CD4-positive, alpha-beta T cell (primary cell): ENCODE results near the gene PPIP5K1. TPM values are rescaled to one million over a fixed set of nuclear protein-coding genes. Genes with fewer than 3 reads are reported as not detected.

ENCODE experiments used
- ATAC-seq: fragments of 200-7000 bp; cut with Tn5 transposase; one replicate; pipeline ENCODE4 v1.10.0; 2022; ENCODE audit warnings: mild to moderate bottlenecking; ENCODE audit not compliant: poor library complexity
- CTCF ChIA-PET: fragments of 350-600 bp; sonication (Branson Sonifier 250); formaldehyde crosslinking; loops from one replicate; lab custom pipeline; 2021; ENCODE audit warnings: antibody characterized with exemption, inconsistent platforms; lab: Charles Lee
- POLR2A ChIA-PET: fragments of 350-600 bp; sonication (Branson Sonifier 250); formaldehyde crosslinking; loops from one replicate; lab custom pipeline; 2021; ENCODE audit warnings: antibody characterized with exemption, inconsistent platforms; lab: Charles Lee
- DNase-seq, 14 experiments: peaks; one replicate each; pipeline ENCODE4 v3.0.0-alpha.2; 2013 to 2020; ENCODE audit warnings: mixed read lengths in 2 of 14
- H3K27ac ChIP-seq, 2 donors: one replicate each; pipeline versions ENCODE4 v1.5.1 to v1.7.0; 2013; ENCODE audit warnings: low read length in 2 of 2, low read depth in 1 of 2, mild to moderate bottlenecking in 1 of 2
- H3K27me3 ChIP-seq, 2 experiments: 1 replicate in 1 of 2; 2 replicates in 1 of 2; pipeline versions ENCODE4 v1.6.1 to v1.7.0; 2013; ENCODE audit warnings: low read length in 2 of 2, control low read depth in 1 of 2, mild to moderate bottlenecking in 1 of 2, moderate library complexity in 1 of 2; ENCODE audit not compliant: insufficient read depth in 2 of 2, control insufficient read depth in 1 of 2
- H3K36me3 ChIP-seq: one replicate; pipeline ENCODE4 v1.6.1; 2013; ENCODE audit warnings: low read length, control low read depth; ENCODE audit not compliant: insufficient read depth
- H3K4me1 ChIP-seq: one replicate; pipeline ENCODE4 v1.6.1; 2013; ENCODE audit warnings: low read length, control low read depth; ENCODE audit not compliant: insufficient read depth
- H3K4me3 ChIP-seq: one replicate; pipeline ENCODE4 v1.5.1; 2013; ENCODE audit warnings: mild to moderate bottlenecking, low read length, moderate library complexity
- H3K9me3 ChIP-seq, 2 experiments: 1 replicate in 1 of 2; 2 replicates in 1 of 2; pipeline versions ENCODE4 v1.6.1 to v1.7.0; 2013; ENCODE audit warnings: low read length in 2 of 2, mild to moderate bottlenecking in 2 of 2, control low read depth in 1 of 2, moderate library complexity in 1 of 2; ENCODE audit not compliant: control insufficient read depth in 1 of 2, insufficient read depth in 1 of 2
- H3K27ac Mint-ChIP-seq: one replicate; pipeline ENCODE4 v1.8.0; 2020; ENCODE audit warnings: mixed read lengths
- H3K27me3 Mint-ChIP-seq: one replicate; pipeline ENCODE4 v1.8.0; 2021; ENCODE audit warnings: mixed read lengths
- H3K36me3 Mint-ChIP-seq: one replicate; pipeline ENCODE4 v1.8.0; 2021; ENCODE audit warnings: low read depth, mixed read lengths
- H3K4me1 Mint-ChIP-seq: one replicate; pipeline ENCODE4 v1.8.0; 2021; ENCODE audit warnings: low read depth, mixed read lengths
- H3K4me3 Mint-ChIP-seq: one replicate; pipeline ENCODE4 v1.8.0; 2020; ENCODE audit warnings: mild to moderate bottlenecking, mixed read lengths
- H3K9me3 Mint-ChIP-seq: one replicate; pipeline ENCODE4 v1.8.0; 2020; ENCODE audit warnings: mixed read lengths
- intact Hi-C, 2 experiments: fragments of 100-400 bp; cut with DNase I in 1 of 2; cut with micrococcal nuclease in 1 of 2; formaldehyde crosslinking; loops; one replicate each; pipeline versions ENCODE4 v1.15.1 to v1.9.0; 2023 to 2025; cut with DNase I, micrococcal nuclease
- total RNA-seq, 174 experiments: library from RNA in 2 of 174; stranded (reverse) in 2 of 174; gene quantifications; one replicate each; pipeline ENCODE4 v1.2.3 and lab custom pipeline; 2021 to 2026
- TF ChIP-seq, protein P1 (sequence below): fragments of 200-600 bp; IDR thresholded peaks from one replicate; pipeline ENCODE4 v1.8.0; 2022; ENCODE audit warnings: antibody characterized with exemption, mild to moderate bottlenecking

The PPIP5K1 gene
- total RNA-seq, 2 experiments from 2014 or later: 16.9 to 23.8 TPM

DNA sequence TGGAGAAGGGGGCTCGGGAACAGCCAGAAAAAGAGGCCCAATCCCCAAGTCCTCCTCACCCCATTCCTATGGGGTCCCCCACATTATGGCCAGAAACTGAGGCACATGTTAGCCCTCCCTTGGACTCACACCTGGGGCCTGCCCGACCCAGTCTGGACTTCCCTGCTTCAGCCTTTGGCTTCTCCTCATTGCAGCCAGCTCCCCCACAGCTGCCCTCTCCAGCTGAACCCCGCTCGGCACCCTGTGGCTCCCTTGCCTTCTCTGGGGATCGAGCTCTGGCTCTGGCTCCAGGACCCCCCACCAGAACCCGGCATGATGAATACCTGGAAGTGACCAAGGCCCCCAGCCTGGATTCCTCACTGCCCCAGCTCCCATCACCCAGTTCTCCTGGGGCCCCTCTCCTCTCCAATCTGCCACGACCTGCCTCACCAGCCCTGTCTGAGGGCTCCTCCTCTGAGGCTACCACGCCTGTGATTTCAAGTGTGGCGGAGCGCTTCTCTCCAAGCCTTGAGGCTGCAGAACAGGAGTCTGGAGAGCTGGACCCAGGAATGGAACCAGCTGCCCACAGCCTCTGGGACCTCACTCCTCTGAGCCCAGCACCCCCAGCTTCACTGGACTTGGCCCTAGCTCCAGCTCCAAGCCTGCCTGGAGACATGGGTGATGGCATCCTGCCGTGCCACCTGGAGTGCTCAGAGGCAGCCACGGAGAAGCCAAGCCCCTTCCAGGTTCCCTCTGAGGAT, 62.0 kb downstream of the PPIP5K1 start:
- Histone ChIP-seq H3K36me3 (no peaks in the 10 kb centered on the region), H3K27ac (no peak overlapping the region), H3K4me3 (no peak overlapping the region), H3K4me1 (peaks cover 8% of the 10 kb centered on the region), H3K27me3 (no peaks in the 10 kb centered on the region), H3K9me3 (no peaks in the 10 kb centered on the region)
- no peaks in the 10 kb centered on the region for H3K27me3 Mint-ChIP-seq
- no peak overlapping the region for H3K4me3 Mint-ChIP-seq
- ATAC-seq: no peak
- ChIA-PET CTCF (interaction anchor here (1.0 kb wide), 1 partner anchor 17 kb away, joined by 3 read pairs; no protein-coding TSS in a partner anchor), POLR2A (no interaction called here)
- TF ChIP-seq, protein P1, sequence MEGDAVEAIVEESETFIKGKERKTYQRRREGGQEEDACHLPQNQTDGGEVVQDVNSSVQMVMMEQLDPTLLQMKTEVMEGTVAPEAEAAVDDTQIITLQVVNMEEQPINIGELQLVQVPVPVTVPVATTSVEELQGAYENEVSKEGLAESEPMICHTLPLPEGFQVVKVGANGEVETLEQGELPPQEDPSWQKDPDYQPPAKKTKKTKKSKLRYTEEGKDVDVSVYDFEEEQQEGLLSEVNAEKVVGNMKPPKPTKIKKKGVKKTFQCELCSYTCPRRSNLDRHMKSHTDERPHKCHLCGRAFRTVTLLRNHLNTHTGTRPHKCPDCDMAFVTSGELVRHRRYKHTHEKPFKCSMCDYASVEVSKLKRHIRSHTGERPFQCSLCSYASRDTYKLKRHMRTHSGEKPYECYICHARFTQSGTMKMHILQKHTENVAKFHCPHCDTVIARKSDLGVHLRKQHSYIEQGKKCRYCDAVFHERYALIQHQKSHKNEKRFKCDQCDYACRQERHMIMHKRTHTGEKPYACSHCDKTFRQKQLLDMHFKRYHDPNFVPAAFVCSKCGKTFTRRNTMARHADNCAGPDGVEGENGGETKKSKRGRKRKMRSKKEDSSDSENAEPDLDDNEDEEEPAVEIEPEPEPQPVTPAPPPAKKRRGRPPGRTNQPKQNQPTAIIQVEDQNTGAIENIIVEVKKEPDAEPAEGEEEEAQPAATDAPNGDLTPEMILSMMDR: no peak
- H3K9me3 Mint-ChIP-seq: no peaks in the 10 kb centered on the region
- intact Hi-C loops: no loop called here
- H3K27ac Mint-ChIP-seq: no peak overlapping the region
- no peaks in the 10 kb centered on the region for H3K36me3 Mint-ChIP-seq
- peaks cover 9% of the 10 kb centered on the region for H3K4me1 Mint-ChIP-seq
- DNase-seq: no peak

DNA sequence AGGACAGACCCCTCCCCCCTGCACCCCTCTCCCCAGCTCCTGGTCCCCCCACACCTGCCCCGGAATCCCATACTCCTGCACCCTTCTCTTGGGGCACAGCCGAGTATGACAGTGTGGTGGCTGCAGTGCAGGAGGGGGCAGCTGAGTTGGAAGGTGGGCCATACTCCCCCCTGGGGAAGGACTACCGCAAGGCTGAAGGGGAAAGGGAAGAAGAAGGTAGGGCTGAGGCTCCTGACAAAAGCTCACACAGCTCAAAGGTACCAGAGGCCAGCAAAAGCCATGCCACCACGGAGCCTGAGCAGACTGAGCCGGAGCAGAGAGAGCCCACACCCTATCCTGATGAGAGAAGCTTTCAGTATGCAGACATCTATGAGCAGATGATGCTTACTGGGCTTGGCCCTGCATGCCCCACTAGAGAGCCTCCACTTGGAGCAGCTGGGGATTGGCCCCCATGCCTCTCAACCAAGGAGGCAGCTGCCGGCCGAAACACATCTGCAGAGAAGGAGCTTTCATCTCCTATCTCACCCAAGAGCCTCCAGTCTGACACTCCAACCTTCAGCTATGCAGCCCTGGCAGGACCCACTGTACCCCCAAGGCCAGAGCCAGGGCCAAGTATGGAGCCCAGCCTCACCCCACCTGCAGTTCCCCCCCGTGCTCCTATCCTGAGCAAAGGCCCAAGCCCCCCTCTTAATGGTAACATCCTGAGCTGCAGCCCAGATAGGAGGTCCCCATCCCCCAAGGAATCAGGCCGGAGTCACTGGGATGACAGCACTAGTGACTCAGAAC, 62.8 kb downstream of the PPIP5K1 start:
- Mint-ChIP-seq H3K4me1 (peaks cover 9% of the 10 kb centered on the region), H3K27me3 (no peaks in the 10 kb centered on the region), H3K36me3 (no peaks in the 10 kb centered on the region), H3K9me3 (no peaks in the 10 kb centered on the region), H3K4me3 (no peak overlapping the region), H3K27ac (no peak overlapping the region)
- ATAC-seq (no peak), DNase-seq (no peak)
- Histone ChIP-seq H3K27ac (no peak overlapping the region), H3K36me3 (no peaks in the 10 kb centered on the region), H3K4me3 (no peak overlapping the region), H3K4me1 (peaks cover 8% of the 10 kb centered on the region), H3K9me3 (no peaks in the 10 kb centered on the region), H3K27me3 (no peaks in the 10 kb centered on the region)
- intact Hi-C loops: no loop called here
- TF ChIP-seq, protein P1: no peak
- POLR2A ChIA-PET: no interaction called here
- CTCF ChIA-PET: interaction anchor here (1.0 kb wide), 1 partner anchor 16 kb away, joined by 3 read pairs; no protein-coding TSS in a partner anchor

DNA sequence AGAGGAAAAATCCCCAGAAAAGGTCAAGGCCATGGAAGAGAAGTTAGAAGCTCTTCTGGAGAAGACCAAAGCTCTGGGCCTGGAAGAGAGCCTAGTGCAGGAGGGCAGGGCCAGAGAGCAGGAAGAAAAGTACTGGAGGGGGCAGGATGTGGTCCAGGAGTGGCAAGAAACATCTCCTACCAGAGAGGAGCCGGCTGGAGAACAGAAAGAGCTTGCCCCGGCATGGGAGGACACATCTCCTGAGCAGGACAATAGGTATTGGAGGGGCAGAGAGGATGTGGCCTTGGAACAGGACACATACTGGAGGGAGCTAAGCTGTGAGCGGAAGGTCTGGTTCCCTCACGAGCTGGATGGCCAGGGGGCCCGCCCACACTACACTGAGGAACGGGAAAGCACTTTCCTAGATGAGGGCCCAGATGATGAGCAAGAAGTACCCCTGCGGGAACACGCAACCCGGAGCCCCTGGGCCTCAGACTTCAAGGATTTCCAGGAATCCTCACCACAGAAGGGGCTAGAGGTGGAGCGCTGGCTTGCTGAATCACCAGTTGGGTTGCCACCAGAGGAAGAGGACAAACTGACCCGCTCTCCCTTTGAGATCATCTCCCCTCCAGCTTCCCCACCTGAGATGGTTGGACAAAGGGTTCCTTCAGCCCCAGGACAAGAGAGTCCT, 63.6 kb downstream of the PPIP5K1 start:
- TF ChIP-seq, protein P1: no peak
- ChIA-PET CTCF (interaction anchor here (1.5 kb wide), 1 partner anchor 12 kb away, joined by 3 read pairs; no protein-coding TSS in a partner anchor), POLR2A (no interaction called here)
- no peaks in the 10 kb centered on the region for H3K27me3 Mint-ChIP-seq
- no peaks in the 10 kb centered on the region for H3K36me3 Mint-ChIP-seq
- peaks cover 8% of the 10 kb centered on the region for H3K4me1 ChIP-seq
- no peaks in the 10 kb centered on the region for H3K27me3 ChIP-seq
- no peak overlapping the region for H3K4me3 Mint-ChIP-seq
- H3K9me3 Mint-ChIP-seq: no peaks in the 10 kb centered on the region
- H3K4me3 ChIP-seq: no peak overlapping the region
- intact Hi-C loops: no loop called here
- no peak overlapping the region for H3K27ac Mint-ChIP-seq
- DNase-seq (no peak), ATAC-seq (no peak)
- H3K9me3 ChIP-seq: no peaks in the 10 kb centered on the region
- H3K27ac ChIP-seq: no peak overlapping the region
- peaks cover 9% of the 10 kb centered on the region for H3K4me1 Mint-ChIP-seq
- H3K36me3 ChIP-seq: no peaks in the 10 kb centered on the region
